ENCODE measurements around the gene CALHM1. TPM values are rescaled to one million over a fixed set of nuclear protein-coding genes. Genes with fewer than 3 reads are reported as not detected.

CALHM1 gene
- total RNA-seq, 1 experiment from 2014 or later, result not detected

DNA sequence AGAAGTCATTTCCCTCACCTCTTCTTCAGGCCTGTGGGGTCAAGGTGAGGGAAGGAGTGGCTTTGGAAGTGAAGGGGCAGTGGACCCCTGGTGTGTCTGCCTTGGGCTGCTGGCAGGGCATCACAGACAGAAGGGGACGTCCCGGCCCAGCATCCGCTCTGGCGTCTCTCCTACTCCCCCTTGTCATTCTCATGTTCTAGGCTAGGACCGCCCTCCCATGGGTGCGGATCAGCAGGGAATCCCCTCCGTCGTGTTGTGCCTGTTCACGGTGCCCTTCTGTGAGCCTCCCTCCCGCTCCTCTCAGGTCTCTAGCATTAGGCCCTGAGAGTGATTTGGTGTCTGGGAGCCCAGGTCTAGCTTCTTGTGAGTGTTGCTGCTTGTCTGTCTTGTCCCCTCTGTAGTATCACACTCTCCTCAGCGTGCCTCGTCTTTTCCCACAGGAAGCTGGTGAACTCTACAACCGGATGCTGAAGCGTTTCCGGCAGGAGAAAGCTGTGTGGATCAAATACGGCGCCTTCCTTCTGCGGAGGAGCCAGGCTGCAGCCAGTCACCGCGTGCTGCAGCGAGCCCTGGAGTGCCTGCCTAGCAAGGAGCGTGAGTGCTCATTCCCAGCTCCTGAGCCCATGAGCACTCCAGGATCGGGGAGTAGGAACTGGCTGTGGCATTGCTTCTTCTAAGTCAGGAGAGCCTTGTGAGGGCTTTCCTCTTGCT, 15.1 kb downstream of the CALHM1 start:
- no peak overlapping the region for H3K4me3 Mint-ChIP-seq (ENCODE audit: low read depth, unreplicated experiment)
- intact Hi-C loops (cut with micrococcal nuclease; ENCODE audit: unreplicated experiment), result no loop called here
- no TSS peak for BruUV-seq (replicated peaks)
- H3K4me1 Mint-ChIP-seq (ENCODE audit: low read depth, unreplicated experiment), result no peaks in the 10 kb centered on the region
- no peaks in the 10 kb centered on the region for H3K9me3 Mint-ChIP-seq (ENCODE audit: low read depth, unreplicated experiment)
- DNase-seq, result no peak
- TF ChIP-seq, protein P1, sequence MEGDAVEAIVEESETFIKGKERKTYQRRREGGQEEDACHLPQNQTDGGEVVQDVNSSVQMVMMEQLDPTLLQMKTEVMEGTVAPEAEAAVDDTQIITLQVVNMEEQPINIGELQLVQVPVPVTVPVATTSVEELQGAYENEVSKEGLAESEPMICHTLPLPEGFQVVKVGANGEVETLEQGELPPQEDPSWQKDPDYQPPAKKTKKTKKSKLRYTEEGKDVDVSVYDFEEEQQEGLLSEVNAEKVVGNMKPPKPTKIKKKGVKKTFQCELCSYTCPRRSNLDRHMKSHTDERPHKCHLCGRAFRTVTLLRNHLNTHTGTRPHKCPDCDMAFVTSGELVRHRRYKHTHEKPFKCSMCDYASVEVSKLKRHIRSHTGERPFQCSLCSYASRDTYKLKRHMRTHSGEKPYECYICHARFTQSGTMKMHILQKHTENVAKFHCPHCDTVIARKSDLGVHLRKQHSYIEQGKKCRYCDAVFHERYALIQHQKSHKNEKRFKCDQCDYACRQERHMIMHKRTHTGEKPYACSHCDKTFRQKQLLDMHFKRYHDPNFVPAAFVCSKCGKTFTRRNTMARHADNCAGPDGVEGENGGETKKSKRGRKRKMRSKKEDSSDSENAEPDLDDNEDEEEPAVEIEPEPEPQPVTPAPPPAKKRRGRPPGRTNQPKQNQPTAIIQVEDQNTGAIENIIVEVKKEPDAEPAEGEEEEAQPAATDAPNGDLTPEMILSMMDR (IDR thresholded peaks at IDR 0.05; ENCODE audit: unreplicated experiment), result no peak
- CTCF ChIA-PET, result no interaction called here
- peaks cover 25% of the 10 kb centered on the region for H3K36me3 Mint-ChIP-seq (ENCODE audit: insufficient read depth, unreplicated experiment)
- no peak overlapping the region for H3K27ac Mint-ChIP-seq (ENCODE audit: unreplicated experiment)
- no peaks in the 10 kb centered on the region for H3K27me3 Mint-ChIP-seq (ENCODE audit: unreplicated experiment)

GRCh38 chr10:103442031-103442461, 16.7 kb downstream of the CALHM1 start:
- Mint-ChIP-seq H3K27ac (ENCODE audit: unreplicated experiment) (no peak overlapping the region), H3K4me3 (ENCODE audit: low read depth, unreplicated experiment) (no peak overlapping the region), H3K4me1 (ENCODE audit: low read depth, unreplicated experiment) (no peaks in the 10 kb centered on the region), H3K9me3 (ENCODE audit: low read depth, unreplicated experiment) (no peaks in the 10 kb centered on the region), H3K27me3 (ENCODE audit: unreplicated experiment) (no peaks in the 10 kb centered on the region), H3K36me3 (ENCODE audit: insufficient read depth, unreplicated experiment) (peaks cover 30% of the 10 kb centered on the region)
- CTCF ChIA-PET, result no interaction called here
- no TSS peak for BruUV-seq (replicated peaks)
- no peak for DNase-seq
- intact Hi-C loops (cut with micrococcal nuclease; ENCODE audit: unreplicated experiment), result no loop called here
- TF ChIP-seq, protein P1 (IDR thresholded peaks at IDR 0.05; ENCODE audit: unreplicated experiment), result no peak

- CTCF ChIA-PET, result no interaction called here
- Mint-ChIP-seq H3K9me3 (ENCODE audit: low read depth, unreplicated experiment) (no peaks in the 10 kb centered on the region), H3K27me3 (ENCODE audit: unreplicated experiment) (no peaks in the 10 kb centered on the region), H3K36me3 (ENCODE audit: insufficient read depth, unreplicated experiment) (peaks cover 34% of the 10 kb centered on the region), H3K27ac (ENCODE audit: unreplicated experiment) (no peak overlapping the region), H3K4me1 (ENCODE audit: low read depth, unreplicated experiment) (no peaks in the 10 kb centered on the region), H3K4me3 (ENCODE audit: low read depth, unreplicated experiment) (no peak overlapping the region)
- no peak for DNase-seq
- BruUV-seq (replicated peaks), result no TSS peak
- intact Hi-C loops (cut with micrococcal nuclease; ENCODE audit: unreplicated experiment), result no loop called here
- TF ChIP-seq, protein P1 (IDR thresholded peaks at IDR 0.05; ENCODE audit: unreplicated experiment), result no peak
These were observed 17.1 kb downstream of the CALHM1 start for GRCh38 chr10:103441611-103442010.

DNA sequence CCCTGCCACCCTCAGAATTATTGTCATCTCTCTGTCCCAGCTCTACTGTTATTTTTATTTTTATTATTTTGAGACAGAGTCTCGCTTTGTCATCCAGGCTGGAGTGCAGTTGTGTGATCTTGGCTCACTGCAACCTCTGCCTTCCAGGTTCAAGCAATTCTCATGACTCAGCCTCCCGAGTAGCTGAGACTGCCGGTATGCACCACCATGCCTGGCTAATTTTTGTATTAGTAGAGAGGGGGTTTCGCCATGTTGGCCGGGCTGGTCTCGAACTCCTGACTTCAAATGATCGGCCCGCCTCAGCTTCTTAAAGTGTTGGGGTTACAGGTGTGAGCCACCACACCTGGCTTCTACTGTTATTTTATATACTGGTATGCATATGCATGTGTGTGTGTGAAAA, 17.5 kb downstream of the CALHM1 start:
- no peak overlapping the region for H3K27ac Mint-ChIP-seq (ENCODE audit: unreplicated experiment)
- H3K4me3 Mint-ChIP-seq (ENCODE audit: low read depth, unreplicated experiment), result no peak overlapping the region
- intact Hi-C loops (cut with micrococcal nuclease; ENCODE audit: unreplicated experiment), result no loop called here
- no peaks in the 10 kb centered on the region for H3K27me3 Mint-ChIP-seq (ENCODE audit: unreplicated experiment)
- CTCF ChIA-PET, result no interaction called here
- BruUV-seq (replicated peaks), result no TSS peak
- TF ChIP-seq, protein P1 (IDR thresholded peaks at IDR 0.05; ENCODE audit: unreplicated experiment), result no peak
- no peaks in the 10 kb centered on the region for H3K9me3 Mint-ChIP-seq (ENCODE audit: low read depth, unreplicated experiment)
- DNase-seq, result no peak
- H3K4me1 Mint-ChIP-seq (ENCODE audit: low read depth, unreplicated experiment), result no peaks in the 10 kb centered on the region
- H3K36me3 Mint-ChIP-seq (ENCODE audit: insufficient read depth, unreplicated experiment), result peaks cover 38% of the 10 kb centered on the region
